Stimulated activated CD8-positive, alpha-beta memory T cell treated with anti-CD3 and anti-CD28 coated beads, Interleukin-15, amount 100 ng/mL, for 24 hours (primary cell): ENCODE data around the gene PSMG1.
"Not testable (repeated sequence)": the region's sequence is repeated elsewhere in the genome, so short reads cannot be mapped to it uniquely, and the experiment has no call there.

ENCODE experiments used
- DNase-seq: peaks from one replicate; pipeline ENCODE4 v3.0.0-alpha.2; 2020; ENCODE audit warnings: low read depth

Gene PSMG1, protein sequence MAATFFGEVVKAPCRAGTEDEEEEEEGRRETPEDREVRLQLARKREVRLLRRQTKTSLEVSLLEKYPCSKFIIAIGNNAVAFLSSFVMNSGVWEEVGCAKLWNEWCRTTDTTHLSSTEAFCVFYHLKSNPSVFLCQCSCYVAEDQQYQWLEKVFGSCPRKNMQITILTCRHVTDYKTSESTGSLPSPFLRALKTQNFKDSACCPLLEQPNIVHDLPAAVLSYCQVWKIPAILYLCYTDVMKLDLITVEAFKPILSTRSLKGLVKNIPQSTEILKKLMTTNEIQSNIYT

DNA sequence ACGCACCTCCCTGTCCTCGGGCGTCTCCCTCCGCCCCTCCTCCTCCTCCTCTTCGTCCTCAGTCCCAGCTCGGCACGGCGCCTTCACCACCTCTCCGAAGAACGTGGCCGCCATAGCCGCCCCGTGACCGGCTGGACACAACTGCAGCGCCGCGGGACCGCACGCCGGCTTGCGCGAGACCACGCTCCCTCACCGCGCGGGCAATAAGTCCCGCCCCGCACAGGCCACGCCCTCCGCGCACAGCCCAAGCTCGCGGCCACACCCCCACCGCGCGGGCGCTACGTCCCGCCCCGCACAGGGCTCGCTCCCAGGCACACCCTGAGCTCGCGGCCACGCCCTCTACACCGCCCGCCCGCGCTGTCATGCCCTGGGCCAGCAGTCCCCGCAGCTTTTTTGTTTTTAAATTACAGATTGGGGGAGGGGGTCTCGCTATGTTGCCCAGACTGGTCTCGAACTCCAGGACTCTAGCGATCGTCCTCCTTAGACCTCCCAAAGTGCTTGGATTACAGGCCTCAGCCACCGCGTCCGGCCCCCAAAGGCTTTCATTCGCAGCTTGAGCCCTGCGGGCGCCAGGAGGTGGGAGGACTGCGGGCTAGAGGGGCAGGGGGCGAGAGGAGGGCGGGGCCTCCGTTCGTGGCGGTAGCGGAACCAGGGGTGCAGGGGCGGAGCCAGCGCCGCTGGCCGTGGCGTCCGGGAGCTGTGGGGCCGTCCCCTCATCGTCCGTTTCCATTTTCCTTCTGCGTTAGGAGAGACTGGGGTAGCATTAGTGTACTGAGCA is at the start of gene PSMG1:
PSMG1 (minus strand) TSS at position 180 of the 778 bp plus-strand sequence; CDS start at position 114, 66 bp downstream.
- peak; percentile 92 for DNase-seq

- DNase-seq, result no peak
Measured at GRCh38 chr21:39232861-39233291, 49.6 kb upstream of the PSMG1 start.

DNA sequence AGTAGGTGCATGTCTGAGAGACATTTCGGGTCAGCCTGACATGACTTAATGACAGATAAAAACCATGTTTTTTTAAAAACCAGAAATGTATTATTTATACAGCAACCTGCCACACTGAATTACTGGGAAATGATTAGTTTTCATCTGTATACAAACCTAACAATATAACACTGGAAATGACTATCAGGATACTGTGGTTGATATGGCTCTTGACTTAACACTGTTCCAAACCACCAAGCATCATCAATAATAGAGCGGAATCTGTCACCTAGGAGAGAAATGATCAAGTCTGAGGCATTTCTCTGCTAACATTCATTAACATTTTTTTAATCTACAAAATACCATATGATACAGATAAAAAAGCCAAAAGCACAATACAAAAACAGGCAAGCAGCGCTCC is 41.7 kb upstream of the PSMG1 start:
- no peak for DNase-seq

- no peak for DNase-seq
Measured at GRCh38 chr21:39221997-39222486, 38.8 kb upstream of the PSMG1 start.

- no peak for DNase-seq
Measured at GRCh38 chr21:39221282-39221996, 38.2 kb upstream of the PSMG1 start.

- DNase-seq, result not testable (repeated sequence)
Measured at GRCh38 chr21:39220875-39221274, 37.6 kb upstream of the PSMG1 start.

GRCh38 chr21:39220150-39220549 is 36.9 kb upstream of the PSMG1 start:
- DNase-seq, result no peak

DNA sequence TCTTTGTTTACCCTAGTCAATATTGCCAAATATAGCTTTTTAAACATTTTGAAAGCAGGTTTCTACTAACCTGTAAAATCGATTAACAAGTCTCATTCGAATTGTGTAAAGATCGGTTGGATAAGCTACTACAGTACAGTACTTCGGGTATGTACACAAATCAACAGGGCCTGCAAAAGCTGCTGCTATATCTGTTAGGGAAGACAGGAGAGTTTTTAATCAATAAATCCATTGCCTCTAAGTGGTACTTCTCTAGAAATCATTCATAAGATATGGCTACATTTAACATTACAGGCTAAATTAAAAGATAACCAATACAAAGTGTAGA is 34.8 kb upstream of the PSMG1 start:
- no peak for DNase-seq

DNA sequence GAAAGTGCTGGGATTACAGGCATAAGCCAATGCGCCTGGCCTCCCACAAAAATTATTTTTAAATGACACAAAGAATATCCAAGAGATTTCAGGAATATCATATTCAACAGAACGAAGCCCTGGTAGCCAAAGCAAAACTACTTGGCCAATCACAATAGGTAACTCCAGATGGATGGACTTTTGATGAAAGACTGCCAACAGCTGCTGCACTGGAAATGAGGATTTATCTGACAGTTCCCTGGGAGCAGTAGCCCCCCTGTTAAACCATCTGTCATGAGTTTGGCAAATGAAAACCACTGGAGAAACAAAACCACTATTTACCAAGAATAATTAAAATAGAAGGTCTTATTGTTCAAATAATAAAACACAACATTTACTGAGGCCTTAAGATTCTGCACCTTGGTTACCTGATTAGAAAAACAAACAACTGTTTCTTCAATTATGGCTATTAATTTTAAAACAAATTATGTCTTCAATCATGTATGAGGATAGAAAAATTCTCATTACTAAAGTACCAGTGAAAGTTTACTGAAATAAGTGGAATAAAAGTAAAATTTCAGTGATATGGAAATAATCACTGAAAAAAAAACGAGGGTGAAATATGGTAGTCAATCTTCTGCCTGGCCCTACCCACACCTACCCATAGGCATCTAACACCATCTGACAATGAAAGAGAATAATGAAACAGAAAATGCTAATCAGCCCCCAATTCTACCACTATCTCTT is 34.3 kb upstream of the PSMG1 start:
- no peak for DNase-seq

DNA sequence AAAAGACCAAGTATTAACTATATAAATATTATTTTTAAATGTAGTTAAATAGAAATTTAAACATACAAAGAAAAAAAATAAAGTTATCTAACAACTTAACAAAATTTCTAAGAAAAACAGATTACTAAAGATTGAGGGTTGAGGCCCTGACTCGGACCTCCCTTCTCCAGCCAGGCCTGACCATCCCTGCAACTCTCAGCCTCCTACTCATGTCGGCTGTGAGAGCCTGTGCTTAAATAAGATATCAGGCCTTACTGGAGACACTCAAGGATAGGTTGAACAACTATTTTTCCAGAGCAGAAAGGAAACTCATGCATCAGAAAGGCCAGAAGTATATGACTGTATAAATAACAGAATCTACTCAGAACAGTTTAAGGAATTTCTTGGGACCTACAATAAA is 33.0 kb upstream of the PSMG1 start:
- DNase-seq, result no peak

DNA sequence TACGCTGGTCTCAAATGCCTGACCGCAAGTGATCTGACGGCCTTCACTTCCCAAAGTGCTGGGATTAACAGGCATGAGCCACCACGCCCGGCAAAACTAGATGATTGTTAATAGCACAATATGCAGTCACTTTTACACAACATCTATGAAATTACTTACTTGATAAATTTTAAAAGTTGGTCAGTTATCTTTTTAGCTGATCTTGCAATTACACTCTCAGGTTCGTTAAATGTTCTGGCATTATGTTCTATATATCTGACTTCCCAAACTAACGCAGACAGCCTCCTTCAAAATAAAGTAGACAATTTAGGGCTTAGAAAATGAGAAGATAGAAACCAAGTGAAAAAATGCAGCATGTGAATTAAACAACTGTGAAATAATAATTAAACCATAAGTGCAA is 31.8 kb upstream of the PSMG1 start:
- no peak for DNase-seq

DNA sequence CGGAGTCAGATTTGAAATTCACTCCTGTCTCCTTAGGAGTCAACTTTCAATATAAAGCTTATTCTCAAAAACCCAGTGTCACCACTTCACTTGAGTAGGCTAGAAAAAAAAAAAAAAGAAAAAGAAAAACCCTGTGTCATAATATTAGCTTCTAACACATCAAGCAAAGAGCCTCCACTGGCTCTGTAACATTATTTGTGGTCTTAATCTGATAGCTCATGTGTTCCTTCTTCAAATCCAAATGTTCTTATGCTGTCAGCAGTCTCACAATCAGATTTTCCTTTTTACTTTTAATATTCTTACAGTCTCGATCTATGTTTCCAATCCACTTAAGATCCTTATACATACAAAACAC is 26.1 kb upstream of the PSMG1 start:
- no peak for DNase-seq

GRCh38 chr21:39208624-39209333 is 25.5 kb upstream of the PSMG1 start:
- no peak for DNase-seq

DNA sequence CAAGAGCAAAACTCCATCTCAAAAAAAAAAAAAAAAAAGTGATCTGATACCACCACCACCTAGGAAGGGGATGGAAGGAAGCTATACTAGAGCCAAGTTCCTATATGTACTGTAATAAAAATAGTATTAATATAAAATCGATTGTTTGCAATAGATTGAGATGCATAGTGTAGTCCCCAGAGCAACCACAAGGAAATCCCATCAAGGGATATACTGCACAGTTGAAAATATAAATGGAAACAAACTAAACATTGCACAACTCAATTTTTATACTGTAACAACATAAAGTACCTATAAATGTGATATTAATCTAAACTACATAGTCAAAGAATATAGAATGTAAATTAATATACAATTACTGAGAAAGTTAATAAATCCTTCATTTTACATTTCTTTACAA is 20.9 kb upstream of the PSMG1 start:
- DNase-seq, result no peak

DNA sequence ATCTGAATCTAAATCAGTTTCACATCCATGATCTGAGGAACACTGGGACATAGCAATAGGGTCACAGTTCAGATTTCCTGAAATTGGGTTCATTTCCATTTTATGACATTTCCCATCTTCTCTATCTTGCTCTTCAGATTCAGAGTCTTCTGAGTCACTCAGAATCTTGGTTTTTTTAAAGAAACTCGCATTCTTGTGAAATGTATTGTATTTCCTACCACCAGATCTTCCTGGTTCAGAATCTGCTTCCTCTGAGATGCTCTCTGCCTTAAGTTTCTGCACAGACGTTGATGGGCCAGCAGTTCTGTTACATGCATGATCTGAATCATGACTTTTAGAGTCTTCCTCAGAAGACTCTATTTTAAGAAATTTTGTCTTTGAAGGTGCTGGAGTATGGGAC is 15.5 kb upstream of the PSMG1 start:
- DNase-seq, result no peak

- no peak for DNase-seq
Measured at GRCh38 chr21:39197448-39198233, 14.4 kb upstream of the PSMG1 start.

- no peak for DNase-seq
Measured at GRCh38 chr21:39196838-39197237, 13.6 kb upstream of the PSMG1 start.

DNA sequence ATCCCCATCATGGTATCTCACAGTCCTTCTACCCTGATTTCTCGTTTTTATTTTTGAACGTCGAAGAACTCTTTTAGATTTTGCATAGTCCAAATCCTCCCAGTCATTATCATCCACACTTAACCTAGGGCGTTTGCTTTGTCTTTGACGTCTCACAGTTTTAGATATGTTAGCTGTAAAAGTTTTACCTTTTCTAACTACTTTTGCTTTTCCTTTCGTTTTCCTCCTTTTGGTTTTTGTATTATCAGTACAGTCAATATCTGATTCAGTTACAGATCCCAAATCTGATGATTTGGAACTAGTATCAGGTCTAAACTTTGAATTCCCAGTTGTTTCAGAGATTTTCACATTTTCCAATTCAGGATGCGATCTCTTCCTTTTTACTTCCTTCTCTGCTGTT is 13.1 kb upstream of the PSMG1 start:
- no peak for DNase-seq

- no peak for DNase-seq
Measured at GRCh38 chr21:39193380-39193779, 10.1 kb upstream of the PSMG1 start.

GRCh38 chr21:39189857-39190604 is 6.8 kb upstream of the PSMG1 start:
- DNase-seq, result no peak
